Neutrophil (primary cell): ENCODE measurements around the gene TRAIP.
"Not testable (repeated sequence)": the region's sequence is repeated elsewhere in the genome, so short reads cannot be mapped to it uniquely, and the experiment has no call there.

Source experiments
- H3K27ac ChIP-seq: fragments of 200-600 bp; sonication (generic); 2 replicates; pipeline ENCODE4 v1.5.1; 2016; ENCODE audit warnings: mild to moderate bottlenecking, moderate library complexity
- H3K27me3 ChIP-seq: fragments of 200-600 bp; sonication (generic); 2 replicates; pipeline ENCODE4 v1.6.0; 2016; ENCODE audit warnings: mild to moderate bottlenecking
- H3K36me3 ChIP-seq: fragments of 200-600 bp; sonication (generic); 2 replicates; pipeline ENCODE4 v1.5.1; 2017
- H3K4me1 ChIP-seq, 2 experiments: fragments of 200-600 bp in 1 of 2; sonication (generic) in 1 of 2; 1 replicate in 1 of 2; 2 replicates in 1 of 2; pipeline versions ENCODE4 v1.5.1 to v1.6.1; 2013 to 2016; ENCODE audit warnings: low read depth in 1 of 2, low read length in 1 of 2, mild to moderate bottlenecking in 1 of 2, moderate library complexity in 1 of 2; ENCODE audit not compliant: control insufficient read depth in 1 of 2, insufficient read depth in 1 of 2
- H3K4me3 ChIP-seq, 2 experiments: fragments of 200-600 bp in 1 of 2; sonication (generic) in 1 of 2; 1 replicate in 1 of 2; 2 replicates in 1 of 2; pipeline ENCODE4 v1.5.1; 2013 to 2016; ENCODE audit warnings: low read depth in 1 of 2, low read length in 1 of 2, mild to moderate bottlenecking in 1 of 2, moderate library complexity in 1 of 2
- H3K9me3 ChIP-seq: fragments of 200-600 bp; sonication (generic); 2 replicates; pipeline ENCODE4 v1.5.1; 2016
- TF ChIP-seq, protein P1 (sequence below): fragments of 200-600 bp; sonication (generic); IDR thresholded peaks from 2 replicates; pipeline ENCODE4 v1.5.1; 2016; ENCODE audit warnings: antibody characterized with exemption

The TRAIP gene, protein sequence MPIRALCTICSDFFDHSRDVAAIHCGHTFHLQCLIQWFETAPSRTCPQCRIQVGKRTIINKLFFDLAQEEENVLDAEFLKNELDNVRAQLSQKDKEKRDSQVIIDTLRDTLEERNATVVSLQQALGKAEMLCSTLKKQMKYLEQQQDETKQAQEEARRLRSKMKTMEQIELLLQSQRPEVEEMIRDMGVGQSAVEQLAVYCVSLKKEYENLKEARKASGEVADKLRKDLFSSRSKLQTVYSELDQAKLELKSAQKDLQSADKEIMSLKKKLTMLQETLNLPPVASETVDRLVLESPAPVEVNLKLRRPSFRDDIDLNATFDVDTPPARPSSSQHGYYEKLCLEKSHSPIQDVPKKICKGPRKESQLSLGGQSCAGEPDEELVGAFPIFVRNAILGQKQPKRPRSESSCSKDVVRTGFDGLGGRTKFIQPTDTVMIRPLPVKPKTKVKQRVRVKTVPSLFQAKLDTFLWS

DNA sequence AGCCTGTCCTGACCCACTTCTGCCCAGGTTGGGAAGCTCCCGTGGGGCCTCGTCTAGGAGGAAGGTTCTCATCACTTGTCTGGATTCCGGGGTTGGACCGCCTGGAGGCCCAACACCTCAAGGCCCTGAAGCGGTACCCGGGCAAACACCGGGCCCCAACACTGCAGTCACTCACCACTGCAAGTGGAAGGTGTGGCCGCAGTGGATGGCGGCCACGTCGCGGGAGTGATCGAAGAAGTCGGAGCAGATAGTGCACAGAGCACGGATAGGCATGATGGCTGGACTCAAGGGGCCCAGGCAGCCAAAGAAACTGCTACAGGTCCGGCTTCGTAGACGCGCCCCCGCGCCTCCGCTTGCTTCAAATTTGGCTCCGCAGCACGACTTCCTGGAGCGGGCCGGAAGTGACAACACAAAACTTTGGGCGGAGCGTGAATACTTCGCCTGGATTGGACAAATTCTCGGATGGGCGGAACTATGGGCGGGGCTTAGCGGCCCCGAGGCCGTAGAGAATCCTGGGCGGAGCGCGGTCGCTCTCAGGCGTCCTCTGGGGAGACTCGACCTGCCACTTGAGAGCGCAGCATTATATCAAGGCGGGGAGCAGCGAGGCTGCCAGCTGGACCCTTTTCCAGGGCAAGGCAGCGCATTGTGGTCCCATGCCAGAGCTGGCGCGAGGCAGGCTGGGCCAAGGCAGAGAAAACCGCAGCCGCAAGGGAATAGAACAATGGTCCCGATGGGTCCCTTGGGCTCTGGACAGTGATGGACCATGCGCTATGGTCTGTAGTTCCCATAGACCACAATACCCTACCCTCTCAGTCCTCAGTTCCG is at the start of gene TRAIP:
Gene TRAIP (minus strand): TSS at position 384 of the 825 bp plus-strand sequence. CDS start 111 bp downstream, at position 273.
- no peaks in the 10 kb centered on the region for H3K27me3 ChIP-seq
- H3K4me1 ChIP-seq = peaks cover 12 to 14% of the 10 kb centered on the region in 2 experiments
- H3K9me3 ChIP-seq = no peaks in the 10 kb centered on the region
- peak within 1 kb of the TSS; percentile 60 for H3K27ac ChIP-seq
- no peaks in the 10 kb centered on the region for H3K36me3 ChIP-seq
- H3K4me3 ChIP-seq = peak within 1 kb of the TSS; percentile 80 to 85
- TF ChIP-seq, protein P1, sequence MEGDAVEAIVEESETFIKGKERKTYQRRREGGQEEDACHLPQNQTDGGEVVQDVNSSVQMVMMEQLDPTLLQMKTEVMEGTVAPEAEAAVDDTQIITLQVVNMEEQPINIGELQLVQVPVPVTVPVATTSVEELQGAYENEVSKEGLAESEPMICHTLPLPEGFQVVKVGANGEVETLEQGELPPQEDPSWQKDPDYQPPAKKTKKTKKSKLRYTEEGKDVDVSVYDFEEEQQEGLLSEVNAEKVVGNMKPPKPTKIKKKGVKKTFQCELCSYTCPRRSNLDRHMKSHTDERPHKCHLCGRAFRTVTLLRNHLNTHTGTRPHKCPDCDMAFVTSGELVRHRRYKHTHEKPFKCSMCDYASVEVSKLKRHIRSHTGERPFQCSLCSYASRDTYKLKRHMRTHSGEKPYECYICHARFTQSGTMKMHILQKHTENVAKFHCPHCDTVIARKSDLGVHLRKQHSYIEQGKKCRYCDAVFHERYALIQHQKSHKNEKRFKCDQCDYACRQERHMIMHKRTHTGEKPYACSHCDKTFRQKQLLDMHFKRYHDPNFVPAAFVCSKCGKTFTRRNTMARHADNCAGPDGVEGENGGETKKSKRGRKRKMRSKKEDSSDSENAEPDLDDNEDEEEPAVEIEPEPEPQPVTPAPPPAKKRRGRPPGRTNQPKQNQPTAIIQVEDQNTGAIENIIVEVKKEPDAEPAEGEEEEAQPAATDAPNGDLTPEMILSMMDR = peak; percentile 28

DNA sequence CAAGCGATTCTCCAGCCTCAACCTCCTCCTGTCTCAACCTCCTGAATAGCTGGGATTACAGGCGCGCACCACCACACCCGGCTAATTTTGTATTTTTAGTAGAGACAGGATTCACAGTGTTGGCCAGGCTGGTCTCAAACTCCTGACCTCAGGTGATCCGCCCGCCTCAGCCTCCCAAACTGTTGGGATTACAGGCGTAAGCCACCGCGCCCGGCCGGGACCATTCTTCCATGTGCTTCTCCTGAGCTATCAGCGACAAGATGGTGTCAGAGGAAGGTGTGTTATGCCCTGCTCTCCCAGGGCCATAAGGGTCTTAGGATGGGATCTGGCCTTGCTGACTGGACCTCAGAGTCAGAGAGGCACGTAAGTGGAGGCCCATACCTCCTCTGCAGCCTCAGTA is 48.1 kb upstream of the TRAIP start:
- peak overlapping the region; percentile 68 for H3K27ac ChIP-seq
- not testable (repeated sequence) for H3K4me3 ChIP-seq

DNA sequence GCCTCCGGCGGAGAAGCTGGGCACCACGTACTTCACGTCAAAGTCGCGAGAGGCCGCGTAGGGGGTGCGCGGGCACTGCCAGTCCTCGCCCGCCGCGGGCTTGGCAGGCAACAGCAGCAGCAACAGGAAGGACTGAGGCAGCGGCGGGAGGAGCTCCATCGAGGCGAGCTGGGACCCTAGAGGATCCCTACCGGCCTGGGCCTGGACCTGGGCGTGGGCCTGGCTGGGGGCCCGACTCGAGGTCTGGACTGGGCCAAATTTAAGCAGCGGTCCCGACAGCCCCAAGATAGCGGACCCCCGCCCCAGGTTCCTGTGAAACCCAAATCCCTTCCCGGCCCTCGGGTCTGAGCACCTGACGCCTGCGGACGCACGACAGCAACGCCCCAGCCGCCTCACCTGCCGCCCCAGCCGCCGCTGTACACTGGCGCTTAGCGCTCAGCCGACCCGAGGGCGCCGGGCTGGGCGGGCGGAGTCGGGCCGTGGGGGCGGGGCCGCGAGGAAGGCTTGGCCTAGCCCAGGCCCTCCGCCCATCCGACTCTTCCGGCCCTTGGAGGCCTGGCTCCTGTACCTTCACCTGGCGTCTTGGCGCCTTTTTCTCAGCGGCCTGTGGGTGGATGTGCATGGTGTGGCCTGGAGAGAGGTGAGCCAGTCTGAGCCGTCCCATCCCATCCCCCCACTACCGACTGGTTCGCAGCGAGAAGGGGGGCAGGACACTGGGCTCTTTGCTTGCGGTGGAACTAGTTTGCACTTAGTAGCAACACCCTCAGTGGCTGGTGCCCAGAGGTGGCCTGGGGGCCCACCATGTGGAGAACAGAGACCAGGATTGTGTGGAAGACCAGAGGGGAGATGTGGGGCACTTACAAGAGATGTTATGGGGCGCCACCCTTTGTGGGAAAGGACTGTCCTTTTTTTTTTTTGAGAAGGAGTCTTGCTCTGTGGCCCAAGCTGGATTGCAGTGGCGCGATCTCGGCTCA is 47.4 kb upstream of the TRAIP start, which contains the start of gene MST1R:
Gene MST1R (minus strand): TSS at position 423 of the 974 bp plus-strand sequence. CDS start 264 bp downstream, at position 159.
- Histone ChIP-seq H3K36me3 (peaks cover 2% of the 10 kb centered on the region), H3K27ac (peak within 1 kb of the TSS; percentile 68), H3K4me1 (peaks cover 34 to 35% of the 10 kb centered on the region in 2 experiments), H3K9me3 (no peaks in the 10 kb centered on the region), H3K27me3 (no peaks in the 10 kb centered on the region), H3K4me3 (peak within 1 kb of the TSS; percentile 60 to 61)
- TF ChIP-seq, protein P1 = peak; percentile 11

More for the DNA sequence above, 48.1 kb upstream of the TRAIP start:
- H3K36me3 ChIP-seq, H3K9me3 ChIP-seq, H3K27me3 ChIP-seq: not testable (repeated sequence)
- peaks cover 34 to 35% of the 10 kb centered on the region in 2 experiments for H3K4me1 ChIP-seq

DNA sequence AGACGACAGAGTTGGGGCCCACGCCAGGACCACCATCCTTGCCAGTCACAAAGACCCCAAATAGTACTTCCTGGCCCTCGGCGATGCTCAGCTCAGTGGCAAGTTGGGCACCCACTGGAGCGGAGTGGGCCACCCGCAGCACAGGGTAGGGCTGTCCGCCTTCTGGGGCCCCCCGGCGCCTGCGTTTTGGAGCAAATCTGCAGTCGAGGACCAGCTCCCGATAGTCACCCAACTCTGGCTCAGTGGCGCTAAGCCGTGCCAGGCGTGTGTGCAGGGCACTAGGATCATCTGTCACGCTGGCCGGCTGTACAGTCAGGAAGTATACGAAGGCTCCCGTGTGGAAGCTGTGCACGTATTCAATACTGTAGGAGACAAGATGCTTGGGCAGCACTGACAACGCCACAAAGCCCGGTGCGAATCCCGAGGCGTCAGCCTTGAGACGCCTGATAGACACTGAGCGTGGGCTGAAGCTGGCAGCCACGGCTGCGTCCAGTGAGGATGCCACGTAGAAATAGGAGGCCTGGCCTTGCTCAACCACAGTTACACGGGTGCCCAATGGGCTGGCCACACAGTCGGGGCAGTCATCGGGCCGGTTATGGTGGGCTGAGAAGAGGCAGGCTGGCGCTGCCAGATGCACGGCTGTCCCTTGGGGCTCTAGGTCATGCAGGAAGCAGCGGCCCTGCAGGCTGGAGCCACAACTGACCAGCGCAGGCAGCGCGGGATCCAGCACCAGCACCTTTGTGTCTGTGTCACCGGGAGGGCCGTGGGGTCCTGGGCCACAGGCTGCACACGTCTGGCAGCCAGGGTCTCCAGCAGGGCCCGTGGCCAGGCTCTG is 46.4 kb upstream of the TRAIP start:
- H3K4me3 ChIP-seq = no peak overlapping the region
- no peaks in the 10 kb centered on the region for H3K27me3 ChIP-seq
- H3K9me3 ChIP-seq = no peaks in the 10 kb centered on the region
- no peak overlapping the region for H3K27ac ChIP-seq
- H3K36me3 ChIP-seq = no peaks in the 10 kb centered on the region
- peaks cover 34 to 35% of the 10 kb centered on the region in 2 experiments for H3K4me1 ChIP-seq
- TF ChIP-seq, protein P1 = no peak
